PC-9 (cell line): ENCODE results near the gene NUDCD3. TPM values are rescaled to one million over a fixed set of nuclear protein-coding genes. Genes with fewer than 3 reads are reported as not detected.

Experiments used
- BruUV-seq: library from RNA; stranded (reverse); fragments of 400-500 nt; replicated peaks from 2 replicates; lab custom pipeline; 2021; lab: Mats Ljungman, UMichigan
- CTCF ChIA-PET: fragments of 300-600 bp; sonication (Branson Sonifier 250); formaldehyde crosslinking; loops from one replicate; lab custom pipeline; 2022; ENCODE audit warnings: antibody characterized with exemption; lab: Charles Lee
- POLR2A ChIA-PET: fragments of 300-600 bp; sonication (Branson Sonifier 250); formaldehyde crosslinking; loops from one replicate; lab custom pipeline; 2022; ENCODE audit warnings: antibody characterized with exemption; ENCODE audit not compliant: unreplicated experiment; lab: Charles Lee
- DNase-seq, 2 experiments: peaks; one replicate each; pipeline versions ENCODE4 v3.0.0 to v3.0.0-alpha.2; 2015 to 2022; ENCODE audit warnings: mixed read lengths in 1 of 2
- H2AFZ ChIP-seq: fragments of 200-600 bp; sonication (generic); 2 replicates; pipeline ENCODE4 v1.8.1; 2017; ENCODE audit warnings: antibody characterized with exemption
- H3F3A ChIP-seq: fragments of 200-600 bp; sonication (generic); 2 replicates; pipeline ENCODE4 v1.8.1; 2017; ENCODE audit warnings: antibody characterized with exemption, mild to moderate bottlenecking, low read depth; ENCODE audit not compliant: insufficient read depth
- H3K27ac ChIP-seq: fragments of 200-600 bp; sonication (generic); 2 replicates; pipeline ENCODE4 v1.6.1; 2016; ENCODE audit warnings: mixed run types
- H3K27me3 ChIP-seq: fragments of 200-600 bp; sonication (generic); 2 replicates; pipeline ENCODE4 v1.6.1; 2016; ENCODE audit warnings: low read depth, mixed run types; ENCODE audit not compliant: insufficient read depth
- H3K36me3 ChIP-seq: fragments of 200-600 bp; sonication (generic); 2 replicates; pipeline ENCODE4 v1.6.1; 2016; ENCODE audit warnings: low read depth, mixed run types
- H3K4me1 ChIP-seq: fragments of 200-600 bp; sonication (generic); replicated peaks from 2 replicates; pipeline ENCODE4 v1.6.1; 2016; ENCODE audit warnings: mixed run types; ENCODE audit not compliant: insufficient read depth
- H3K4me2 ChIP-seq: fragments of 200-600 bp; sonication (generic); 2 replicates; pipeline ENCODE4 v1.6.1; 2017; ENCODE audit warnings: mixed run types
- H3K4me3 ChIP-seq: fragments of 200-600 bp; sonication (generic); 2 replicates; pipeline ENCODE4 v1.6.1; 2016; ENCODE audit warnings: mixed run types
- H3K79me2 ChIP-seq: fragments of 200-600 bp; sonication (generic); 2 replicates; pipeline ENCODE4 v1.6.1; 2017; ENCODE audit warnings: low read depth, mixed run types
- H3K9me2 ChIP-seq: fragments of 200-600 bp; sonication (generic); 2 replicates; pipeline ENCODE4 v1.8.1; 2017; ENCODE audit warnings: mild to moderate bottlenecking; ENCODE audit not compliant: insufficient read depth
- H3K9me3 ChIP-seq: fragments of 200-600 bp; sonication (generic); 2 replicates; pipeline ENCODE4 v1.8.1; 2016; ENCODE audit warnings: low read depth; ENCODE audit not compliant: insufficient read depth
- H4K20me1 ChIP-seq: fragments of 200-600 bp; sonication (generic); 2 replicates; pipeline ENCODE4 v1.8.1; 2017; ENCODE audit not compliant: insufficient read depth
- EZH2 ChIP-seq: fragments of 200-600 bp; sonication (generic); IDR thresholded peaks from 2 replicates; pipeline ENCODE4 v1.8.0; 2017; ENCODE audit warnings: antibody characterized with exemption, low read depth
- intact Hi-C: fragments of 100-400 bp; cut with micrococcal nuclease; formaldehyde crosslinking; loops from one replicate; pipeline ENCODE4 v1.10.0; 2022; ENCODE audit not compliant: unreplicated experiment
- total RNA-seq: library from RNA; stranded (reverse); gene quantifications from 2 replicates; pipeline ENCODE4 v1.2.3, GENCODE V29; 2021
- TF ChIP-seq, protein P1 (sequence below): fragments of 200-600 bp; sonication (generic); conservative IDR thresholded peaks from 2 replicates; pipeline ENCODE4 v1.6.1; 2017; ENCODE audit warnings: mixed run types, antibody characterized with exemption, mild to moderate bottlenecking, moderate library complexity

Gene NUDCD3
- total RNA-seq, 1 experiment from 2014 or later, result 149 TPM

DNA sequence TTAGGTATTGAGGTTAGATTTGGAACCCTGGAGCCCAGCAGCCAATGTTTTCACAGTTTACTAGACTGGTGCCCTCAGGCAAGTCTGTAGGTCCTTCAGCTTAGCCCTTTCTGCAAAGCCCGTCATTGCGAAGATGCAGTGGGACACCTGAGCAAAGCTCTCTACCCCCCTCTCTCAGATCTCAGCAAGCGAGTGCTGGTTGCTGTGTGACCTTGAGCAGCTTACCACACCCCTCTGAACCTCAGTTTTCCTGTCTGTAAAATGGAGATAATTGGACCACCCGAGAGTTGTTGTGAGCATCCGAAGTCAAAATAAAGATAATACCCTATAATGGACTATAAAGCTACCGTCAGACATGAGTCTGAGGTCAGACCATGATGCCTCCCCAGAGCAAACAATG lies 47.0 kb upstream of the NUDCD3 start:
- Histone ChIP-seq H2AFZ (no peak overlapping the region), H3K79me2 (no peaks in the 10 kb centered on the region), H3K9me3 (no peaks in the 10 kb centered on the region), H3K9me2 (no peaks in the 10 kb centered on the region), H3K4me1 (peaks cover 10% of the 10 kb centered on the region), H3F3A (peaks cover 3% of the 10 kb centered on the region; the same call in 1 of the 2 replicates), H3K4me3 (no peak overlapping the region), H3K4me2 (no peak overlapping the region), H3K27ac (no peak overlapping the region), H4K20me1 (no peaks in the 10 kb centered on the region), H3K27me3 (no peaks in the 10 kb centered on the region), H3K36me3 (no peaks in the 10 kb centered on the region)
- TF ChIP-seq, protein P1, sequence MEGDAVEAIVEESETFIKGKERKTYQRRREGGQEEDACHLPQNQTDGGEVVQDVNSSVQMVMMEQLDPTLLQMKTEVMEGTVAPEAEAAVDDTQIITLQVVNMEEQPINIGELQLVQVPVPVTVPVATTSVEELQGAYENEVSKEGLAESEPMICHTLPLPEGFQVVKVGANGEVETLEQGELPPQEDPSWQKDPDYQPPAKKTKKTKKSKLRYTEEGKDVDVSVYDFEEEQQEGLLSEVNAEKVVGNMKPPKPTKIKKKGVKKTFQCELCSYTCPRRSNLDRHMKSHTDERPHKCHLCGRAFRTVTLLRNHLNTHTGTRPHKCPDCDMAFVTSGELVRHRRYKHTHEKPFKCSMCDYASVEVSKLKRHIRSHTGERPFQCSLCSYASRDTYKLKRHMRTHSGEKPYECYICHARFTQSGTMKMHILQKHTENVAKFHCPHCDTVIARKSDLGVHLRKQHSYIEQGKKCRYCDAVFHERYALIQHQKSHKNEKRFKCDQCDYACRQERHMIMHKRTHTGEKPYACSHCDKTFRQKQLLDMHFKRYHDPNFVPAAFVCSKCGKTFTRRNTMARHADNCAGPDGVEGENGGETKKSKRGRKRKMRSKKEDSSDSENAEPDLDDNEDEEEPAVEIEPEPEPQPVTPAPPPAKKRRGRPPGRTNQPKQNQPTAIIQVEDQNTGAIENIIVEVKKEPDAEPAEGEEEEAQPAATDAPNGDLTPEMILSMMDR, result no peak
- TF ChIP-seq EZH2, result no peak
- DNase-seq, result no peak
- ChIA-PET CTCF (no interaction called here), POLR2A (no interaction called here)
- intact Hi-C loops, result no loop called here
- no TSS peak for BruUV-seq

DNA sequence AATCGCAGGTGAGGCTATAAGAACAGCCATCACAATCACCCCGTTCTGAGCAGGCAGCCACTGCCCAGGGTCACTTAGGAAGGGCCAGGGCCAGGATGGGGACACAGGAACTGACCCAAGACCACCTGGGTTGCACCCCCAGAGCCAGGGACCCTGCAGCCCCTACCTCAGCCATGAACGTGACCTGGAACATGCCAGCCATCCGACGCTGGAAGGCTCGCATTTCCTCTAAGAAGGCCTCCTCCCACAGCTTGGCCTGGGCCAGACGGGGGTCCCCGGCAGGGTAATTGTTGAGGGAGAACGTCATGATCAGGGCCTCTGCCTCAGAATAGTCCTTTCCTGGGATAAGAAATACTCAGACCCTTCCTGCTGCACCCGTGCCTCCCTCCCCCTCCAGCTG lies 45.6 kb upstream of the NUDCD3 start:
- H3K4me2 ChIP-seq, result no peak overlapping the region
- no peaks in the 10 kb centered on the region for H3K27me3 ChIP-seq
- BruUV-seq, result no TSS peak
- H3K79me2 ChIP-seq, result no peaks in the 10 kb centered on the region
- no peaks in the 10 kb centered on the region for H3K4me1 ChIP-seq
- H4K20me1 ChIP-seq, result no peaks in the 10 kb centered on the region
- H3K9me2 ChIP-seq, result no peaks in the 10 kb centered on the region
- TF ChIP-seq EZH2, result no peak
- TF ChIP-seq, protein P1, result no peak
- no peaks in the 10 kb centered on the region for H3K9me3 ChIP-seq
- no peaks in the 10 kb centered on the region for H3K36me3 ChIP-seq
- intact Hi-C loops, result no loop called here
- H2AFZ ChIP-seq, result no peak overlapping the region
- ChIA-PET POLR2A (no interaction called here), CTCF (no interaction called here)
- H3K27ac ChIP-seq, result no peak overlapping the region
- no peaks in the 10 kb centered on the region for H3F3A ChIP-seq
- DNase-seq, result no peak
- no peak overlapping the region for H3K4me3 ChIP-seq

DNA sequence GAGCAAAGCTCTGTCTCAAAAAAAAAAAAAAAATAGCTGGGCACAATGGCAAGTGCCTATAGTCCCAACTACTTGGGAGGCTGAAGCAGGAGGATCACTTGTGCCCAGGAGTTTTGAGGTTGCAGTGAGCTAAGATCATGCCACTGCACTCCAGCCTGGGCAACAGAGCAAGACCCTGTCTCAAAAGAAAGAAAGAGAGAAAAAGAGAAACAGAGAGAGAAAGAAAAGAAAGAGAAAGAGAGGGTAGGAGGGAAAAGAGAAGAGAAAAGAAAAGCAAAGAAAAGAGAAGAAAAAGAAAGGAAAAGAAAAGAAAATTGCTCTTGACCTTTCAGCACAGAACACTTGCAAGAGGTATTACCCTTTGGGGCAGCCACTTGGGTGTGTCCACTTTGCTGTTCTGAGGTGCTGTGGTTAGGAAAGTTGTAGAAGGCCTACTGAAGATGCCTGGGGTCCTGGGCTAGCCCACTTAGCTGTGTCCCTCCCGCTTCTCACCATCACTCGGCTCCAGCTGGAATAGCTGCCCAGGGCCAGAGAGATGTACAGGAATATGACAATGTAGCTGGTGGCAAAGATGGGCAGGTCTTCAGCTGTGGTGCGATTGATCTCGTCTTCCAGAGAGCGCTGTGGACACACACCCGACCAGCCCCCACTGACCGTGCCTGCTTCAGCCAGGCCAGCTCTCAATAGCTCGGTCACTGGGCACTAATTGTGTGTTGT lies 45.0 kb upstream of the NUDCD3 start:
- no TSS peak for BruUV-seq
- Histone ChIP-seq H3K36me3 (no peaks in the 10 kb centered on the region), H2AFZ (no peak overlapping the region), H3K4me1 (no peaks in the 10 kb centered on the region), H3K27ac (no peak overlapping the region), H3K9me3 (no peaks in the 10 kb centered on the region), H4K20me1 (no peaks in the 10 kb centered on the region), H3K27me3 (no peaks in the 10 kb centered on the region), H3K4me2 (no peak overlapping the region), H3K9me2 (no peaks in the 10 kb centered on the region), H3K79me2 (no peaks in the 10 kb centered on the region), H3K4me3 (no peak overlapping the region), H3F3A (no peaks in the 10 kb centered on the region)
- DNase-seq, result no peak
- TF ChIP-seq, protein P1, result no peak
- no peak for TF ChIP-seq EZH2
- POLR2A ChIA-PET, result interaction anchor here (0.6 kb wide), 1 partner anchor 178 kb away, joined by 8 read pairs; no protein-coding TSS in a partner anchor
- CTCF ChIA-PET, result interaction anchor here (0.7 to 1.5 kb wide), 2 partner anchors 45 to 157 kb away, joined by 5 to 6 read pairs; partner anchors contain the start of gene NUDCD3
- intact Hi-C loops, result no loop called here
